NOMO-1 treated with DMSO at 0.1 percent for 48 hours (cell line): ENCODE measurements around the gene ENGASE.
"Not testable (repeated sequence)": the region's sequence is repeated elsewhere in the genome, so short reads cannot be mapped to it uniquely, and the experiment has no call there.

Experiments
- DNase-seq: peaks from one replicate; lab custom pipeline; 2025; ENCODE audit not compliant: unreplicated experiment; lab: John Stamatoyannopoulos, UW

The ENGASE gene

GRCh38 chr17:79074649-79075445, at the start of gene ENGASE:
Gene ENGASE (plus strand): TSS chr17:79074824. CDS start chr17:79074945, 121 bp downstream.
- DNase-seq: peak; percentile 98

- DNase-seq: no peak
Observed at GRCh38 chr17:79024901-79025737, 49.5 kb upstream of the ENGASE start.

- DNase-seq: no peak
Observed at GRCh38 chr17:79026376-79027273, 48.0 kb upstream of the ENGASE start.

GRCh38 chr17:79027274-79027924, 47.2 kb upstream of the ENGASE start:
- DNase-seq: no peak

- no peak for DNase-seq
Observed at GRCh38 chr17:79027925-79028491, 46.6 kb upstream of the ENGASE start.

- DNase-seq: no peak
Observed at GRCh38 chr17:79028496-79029326, 45.9 kb upstream of the ENGASE start.

- no peak for DNase-seq
Observed at GRCh38 chr17:79029327-79030009, 45.2 kb upstream of the ENGASE start.

GRCh38 chr17:79030636-79031035, 44.0 kb upstream of the ENGASE start:
- DNase-seq: not testable (repeated sequence)

- no peak for DNase-seq
Observed at GRCh38 chr17:79031996-79032875, 42.4 kb upstream of the ENGASE start.

GRCh38 chr17:79033046-79033616, 41.5 kb upstream of the ENGASE start:
- DNase-seq: no peak

- DNase-seq: no peak
Observed at GRCh38 chr17:79033741-79034501, 40.7 kb upstream of the ENGASE start.

- DNase-seq: no peak
Observed at GRCh38 chr17:79034931-79035485, 39.6 kb upstream of the ENGASE start.

GRCh38 chr17:79035686-79036085, 38.9 kb upstream of the ENGASE start:
- DNase-seq: no peak

- no peak for DNase-seq
Observed at GRCh38 chr17:79036181-79036580, 38.4 kb upstream of the ENGASE start.

- DNase-seq: peak; percentile 76
Observed at GRCh38 chr17:79036596-79036995, 38.0 kb upstream of the ENGASE start.

GRCh38 chr17:79038545-79039135, 36.0 kb upstream of the ENGASE start:
- DNase-seq: no peak
